HepG2 (cell line): Measurements from ENCODE around the gene ACAP2. TPM values are rescaled to one million over a fixed set of nuclear protein-coding genes. Genes with fewer than 3 reads are reported as not detected.
A peak's percentile ranks its signal among the peaks of the same experiment; 100 is the strongest.

Source experiments
- ASH2L ChIP-seq: fragments of 300-600, 200-600 bp; sonication (generic); IDR thresholded peaks from 2 replicates; pipeline ENCODE4 v1.7.0; 2017; ENCODE audit warnings: low read depth, mild to moderate bottlenecking, moderate library complexity, mixed read lengths, low read length; ENCODE audit not compliant: insufficient read length
- ATF1 ChIP-seq: IDR thresholded peaks from 2 replicates; pipeline ENCODE4 v1.6.1; 2016; ENCODE audit warnings: mild to moderate bottlenecking, control low read depth
- ATM ChIP-seq: fragments of 450-650 bp; IDR thresholded peaks from 2 replicates; pipeline ENCODE4 v1.7.1; 2017; ENCODE audit warnings: mild to moderate bottlenecking, borderline replicate concordance
- CENPX ChIP-seq: sonication (generic); formaldehyde crosslinking; IDR thresholded peaks from 2 replicates; pipeline ENCODE4 v1.9.0; 2021; ENCODE audit warnings: mild to moderate bottlenecking, missing genetic modification reagents, moderate library complexity
- DMAP1 ChIP-seq: IDR thresholded peaks from 2 replicates; pipeline ENCODE4 v1.6.1; 2016
- ELK4 ChIP-seq: sonication (generic); formaldehyde crosslinking; IDR thresholded peaks from 2 replicates; pipeline ENCODE4 v1.9.0; 2021; ENCODE audit warnings: missing genetic modification reagents, borderline replicate concordance
- FOXJ3 ChIP-seq: sonication (generic); formaldehyde crosslinking; IDR thresholded peaks from 2 replicates; pipeline ENCODE4 v1.4.0; 2020; ENCODE audit warnings: missing genetic modification reagents, mild to moderate bottlenecking, borderline replicate concordance
- HDAC2 ChIP-seq: sonication (generic); formaldehyde crosslinking; IDR thresholded peaks from 2 replicates; pipeline ENCODE4 v1.4.0; 2020; ENCODE audit warnings: missing genetic modification reagents
- HNRNPL ChIP-seq: fragments of 200-400 bp; formaldehyde crosslinking; IDR thresholded peaks from 2 replicates; pipeline ENCODE4 v1.6.1; 2017; ENCODE audit warnings: mild to moderate bottlenecking, low read depth, low read length
- KAT2B ChIP-seq: fragments of 150-350 bp; IDR thresholded peaks from 2 replicates; pipeline ENCODE4 v1.6.1; 2014; ENCODE audit warnings: low read depth, low read length, borderline replicate concordance
- ONECUT2 ChIP-seq: sonication (generic); formaldehyde crosslinking; IDR thresholded peaks from 2 replicates; pipeline ENCODE4 v1.4.0; 2020; ENCODE audit warnings: missing genetic modification reagents
- SALL1 ChIP-seq: sonication (generic); formaldehyde crosslinking; IDR thresholded peaks from 2 replicates; pipeline ENCODE4 v1.8.0; 2022; ENCODE audit warnings: mild to moderate bottlenecking, missing genetic modification reagents
- SAP130 ChIP-seq: IDR thresholded peaks from 2 replicates; pipeline ENCODE4 v1.6.1; 2016; ENCODE audit warnings: low read depth
- SMAD3 ChIP-seq: sonication (generic); formaldehyde crosslinking; IDR thresholded peaks from 2 replicates; pipeline ENCODE4 v1.4.0; 2020; ENCODE audit warnings: missing genetic modification reagents
- ZBTB33 ChIP-seq: sonication (generic); formaldehyde crosslinking; IDR thresholded peaks from 2 replicates; pipeline ENCODE4 v1.4.0; 2020; ENCODE audit warnings: missing genetic modification reagents
- ZBTB8A ChIP-seq: sonication (generic); formaldehyde crosslinking; IDR thresholded peaks from 2 replicates; pipeline ENCODE4 v1.4.0; 2020; ENCODE audit warnings: mild to moderate bottlenecking, low read depth, missing genetic modification reagents, borderline replicate concordance
- ZNF205 ChIP-seq: IDR thresholded peaks from 2 replicates; pipeline ENCODE4 v1.6.1; 2018; ENCODE audit warnings: missing biosample characterization, missing genetic modification reagents
- ZNF350 ChIP-seq: sonication (generic); formaldehyde crosslinking; IDR thresholded peaks from 2 replicates; pipeline ENCODE4 v1.4.0; 2020; ENCODE audit warnings: mild to moderate bottlenecking, low read depth, missing genetic modification reagents, borderline replicate concordance
- ZNF605 ChIP-seq: sonication (generic); formaldehyde crosslinking; IDR thresholded peaks from 2 replicates; pipeline ENCODE4 v1.8.0; 2022; ENCODE audit warnings: mild to moderate bottlenecking, missing genetic modification reagents
- ZNF781 ChIP-seq: sonication (generic); formaldehyde crosslinking; IDR thresholded peaks from 2 replicates; pipeline ENCODE4 v1.5.1; 2020; ENCODE audit warnings: borderline replicate concordance, mild to moderate bottlenecking, missing genetic modification reagents; ENCODE audit errors: not compliant biosample characterization
- ZNF816 ChIP-seq: sonication (generic); formaldehyde crosslinking; IDR thresholded peaks from 2 replicates; pipeline ENCODE4 v1.8.0; 2022; ENCODE audit warnings: missing genetic modification reagents, mild to moderate bottlenecking, borderline replicate concordance
- ZNF850 ChIP-seq: sonication (generic); formaldehyde crosslinking; conservative IDR thresholded peaks from 2 replicates; pipeline ENCODE4 v1.9.0; 2021; ENCODE audit warnings: mild to moderate bottlenecking, missing genetic modification reagents
- polyA plus RNA-seq, 8 experiments: library from polyadenylated mRNA; depleted of rRNA in 3 of 8; stranded (reverse) in 7 of 8; unstranded in 1 of 8; fragments of >200 nt; fragmentation: Illumina TruSeq in 4 of 8; extraction: Trizol in 4 of 8; gene quantifications; 2 replicates each; pipeline versions ENCODE4 v1.2.1 to v1.2.3, GENCODE V29; 2011 to 2016; ENCODE audit warnings: low read depth in 4 of 8, missing spikeins in 1 of 8, mixed read lengths in 1 of 8; ENCODE audit not compliant: insufficient read depth in 1 of 8
- total RNA-seq, 5 experiments: library from RNA; depleted of rRNA; stranded (reverse); fragments of >200 nt; fragmentation: Illumina TruSeq; extraction: Trizol; gene quantifications; 2 replicates each; pipeline ENCODE4 v1.2.3, GENCODE V29; 2016; ENCODE audit warnings: low read depth in 1 of 5
- TF ChIP-seq, protein P1 (sequence below): IDR thresholded peaks from 2 replicates; pipeline ENCODE4 v1.6.1; 2016; ENCODE audit warnings: missing biosample characterization, missing genetic modification reagents, low read depth
- TF ChIP-seq, protein P2 (sequence below): sonication (generic); formaldehyde crosslinking; IDR thresholded peaks from 2 replicates; pipeline ENCODE4 v1.8.1; 2023; ENCODE audit warnings: mild to moderate bottlenecking, missing genetic modification reagents

Gene ACAP2
- total and polyA plus RNA-seq, 2 of the 13 experiments (the other 11 are each of a cell fraction or from before 2014, with no cell fraction given): 7.3 to 23.9 TPM

GRCh38 chr3:195271410-195272243 is 171.2 kb downstream of the ACAP2 start (continued):
- TF ChIP-seq ZNF781 (CRISPR knock-in tag) (peak; percentile 74), ZNF850 (CRISPR knock-in tag) (no peak), ASH2L (peak; percentile 84), SALL1 (CRISPR knock-in tag) (peak; percentile 52; the same call in 1 of the 2 replicates), ONECUT2 (CRISPR knock-in tag) (no peak), ZNF605 (CRISPR knock-in tag) (peak; percentile 90), ZNF350 (peak; percentile 74), SAP130 (CRISPR knock-in tag) (peak; percentile 63; the same call in 1 of the 2 replicates), SMAD3 (CRISPR knock-in tag) (peak; percentile 92), HDAC2 (CRISPR knock-in tag) (peak; percentile 62), ELK4 (0 out of 2 replicates have a peak, but pooled peaks have one; percentile 3), CENPX (CRISPR knock-in tag) (no peak), KAT2B (no peak), ZBTB33 (CRISPR knock-in tag) (peak; percentile 59; the same call in 1 of the 2 replicates), HNRNPL (no peak), ZNF205 (CRISPR knock-in tag) (peak; percentile 74), ZNF816 (CRISPR knock-in tag) (0 out of 2 replicates have a peak, but pooled peaks have one; percentile 11), ATM (no peak), ZBTB8A (no peak), FOXJ3 (no peak; the same call in 1 of the 2 replicates), DMAP1 (CRISPR knock-in tag) (peak; percentile 59; the same call in 1 of the 2 replicates), ATF1 (0 out of 2 replicates have a peak, but pooled peaks have one; percentile 31)
- TF ChIP-seq, protein P1, sequence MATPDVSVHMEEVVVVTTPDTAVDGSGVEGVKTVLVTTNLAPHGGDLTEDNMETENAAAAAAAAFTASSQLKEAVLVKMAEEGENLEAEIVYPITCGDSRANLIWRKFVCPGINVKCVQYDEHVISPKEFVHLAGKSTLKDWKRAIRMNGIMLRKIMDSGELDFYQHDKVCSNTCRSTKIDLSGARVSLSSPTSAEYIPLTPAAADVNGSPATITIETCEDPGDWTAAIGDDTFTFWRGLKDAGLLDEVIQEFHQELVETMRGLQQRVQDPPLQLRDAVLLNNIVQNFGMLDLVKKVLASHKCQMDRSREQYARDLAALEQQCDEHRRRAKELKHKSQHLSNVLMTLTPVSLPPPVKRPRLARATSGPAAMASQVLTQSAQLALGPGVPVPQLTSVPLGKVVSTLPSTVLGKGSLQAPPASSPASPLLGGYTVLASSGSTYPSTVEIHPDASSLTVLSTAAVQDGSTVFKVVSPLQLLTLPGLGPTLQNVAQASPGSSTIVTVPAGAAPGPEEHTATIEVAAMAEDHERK (CRISPR knock-in tag): no peak
- TF ChIP-seq, protein P2, sequence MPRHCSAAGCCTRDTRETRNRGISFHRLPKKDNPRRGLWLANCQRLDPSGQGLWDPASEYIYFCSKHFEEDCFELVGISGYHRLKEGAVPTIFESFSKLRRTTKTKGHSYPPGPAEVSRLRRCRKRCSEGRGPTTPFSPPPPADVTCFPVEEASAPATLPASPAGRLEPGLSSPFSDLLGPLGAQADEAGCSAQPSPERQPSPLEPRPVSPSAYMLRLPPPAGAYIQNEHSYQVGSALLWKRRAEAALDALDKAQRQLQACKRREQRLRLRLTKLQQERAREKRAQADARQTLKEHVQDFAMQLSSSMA (CRISPR knock-in tag): no peak
